Neural progenitor cell (in vitro differentiated cells): ENCODE measurements around the gene EFCAB6. TPM values are rescaled to one million over a fixed set of nuclear protein-coding genes. Genes with fewer than 3 reads are reported as not detected.

Experiments used
- DNase-seq: peaks from one replicate; pipeline ENCODE4 v3.0.0-alpha.2; 2016; ENCODE audit warnings: low spot score
- H2AFZ ChIP-seq: fragments of 200-600 bp; sonication (generic); replicated peaks from 2 replicates; pipeline ENCODE4 v1.6.1; 2016; ENCODE audit warnings: antibody characterized with exemption
- H3F3A ChIP-seq: fragments of 200-600 bp; sonication (generic); 2 replicates; pipeline ENCODE4 v1.6.1; 2016; ENCODE audit warnings: antibody characterized with exemption, low read depth
- H3K27ac ChIP-seq: fragments of 200-600 bp; sonication (generic); 2 replicates; pipeline ENCODE4 v1.5.1; 2016; ENCODE audit warnings: mild to moderate bottlenecking
- H3K27me3 ChIP-seq: fragments of 200-600 bp; sonication (generic); 2 replicates; pipeline ENCODE4 v1.6.1; 2016; ENCODE audit warnings: mild to moderate bottlenecking, moderate library complexity
- H3K36me3 ChIP-seq: fragments of 200-600 bp; sonication (generic); 2 replicates; pipeline ENCODE4 v1.5.1; 2016
- H3K4me1 ChIP-seq: fragments of 200-600 bp; sonication (generic); 2 replicates; pipeline ENCODE4 v1.6.1; 2016; ENCODE audit warnings: mixed run types
- H3K4me2 ChIP-seq: fragments of 200-600 bp; sonication (generic); 2 replicates; pipeline ENCODE4 v1.6.1; 2016
- H3K4me3 ChIP-seq: fragments of 200-600 bp; sonication (generic); 2 replicates; pipeline ENCODE4 v1.5.1; 2016
- H3K79me2 ChIP-seq: fragments of 200-600 bp; sonication (generic); 2 replicates; pipeline ENCODE4 v1.6.1; 2016; ENCODE audit warnings: low read depth
- H3K9ac ChIP-seq: fragments of 200-600 bp; sonication (generic); 2 replicates; pipeline ENCODE4 v1.6.1; 2016
- H3K9me3 ChIP-seq: fragments of 200-600 bp; sonication (generic); 2 replicates; pipeline ENCODE4 v1.5.1; 2016; ENCODE audit warnings: low read depth
- H4K20me1 ChIP-seq: fragments of 200-600 bp; sonication (generic); 2 replicates; pipeline ENCODE4 v1.6.1; 2016; ENCODE audit warnings: low read depth
- H3K27ac Mint-ChIP-seq: 3 replicates; pipeline ENCODE4 v1.8.0; 2021; ENCODE audit warnings: mixed read lengths
- H3K27me3 Mint-ChIP-seq: 2 replicates; pipeline ENCODE4 v1.8.0; 2022; ENCODE audit warnings: low read depth, mild to moderate bottlenecking, inconsistent platforms, moderate library complexity, mixed read lengths; ENCODE audit not compliant: insufficient read depth
- H3K36me3 Mint-ChIP-seq: 3 replicates; pipeline ENCODE4 v1.8.0; 2021; ENCODE audit warnings: mixed read lengths
- H3K4me1 Mint-ChIP-seq: 3 replicates; pipeline ENCODE4 v1.8.0; 2021; ENCODE audit warnings: mixed read lengths
- H3K4me3 Mint-ChIP-seq: 3 replicates; pipeline ENCODE4 v1.8.0; 2021; ENCODE audit warnings: mild to moderate bottlenecking, moderate library complexity, mixed read lengths
- H3K9me3 Mint-ChIP-seq: 3 replicates; pipeline ENCODE4 v1.8.0; 2020; ENCODE audit warnings: mixed read lengths
- CTCF ChIP-seq: fragments of 200-600 bp; sonication (generic); IDR thresholded peaks from 2 replicates; pipeline ENCODE4 v1.5.1; 2017; ENCODE audit warnings: antibody characterized with exemption, mild to moderate bottlenecking
- EZH2 ChIP-seq: fragments of 200-600 bp; sonication (generic); IDR thresholded peaks from 2 replicates; pipeline ENCODE4 v1.6.1; 2017; ENCODE audit warnings: antibody characterized with exemption, mild to moderate bottlenecking, moderate library complexity
- EZH2phosphoT487 ChIP-seq: fragments of 200-600 bp; sonication (generic); IDR thresholded peaks from 2 replicates; pipeline ENCODE4 v1.6.1; 2017; ENCODE audit warnings: antibody characterized with exemption
- total RNA-seq: library from RNA; depleted of rRNA; stranded (reverse); fragments of >200 nt; gene quantifications from 2 replicates; pipeline ENCODE4 v1.2.3, GENCODE V29; 2015; ENCODE audit warnings: low replicate concordance

The EFCAB6 gene
- total RNA-seq, 1 donor from 2014 or later, result 4.9 TPM

GRCh38 chr22:43789452-43789851 lies 22.7 kb downstream of the EFCAB6 start:
- H3K4me1 Mint-ChIP-seq, result no peaks in the 10 kb centered on the region
- no peak overlapping the region for H3K27ac Mint-ChIP-seq
- H3K9me3 Mint-ChIP-seq, result no peaks in the 10 kb centered on the region
- Histone ChIP-seq H3K9ac (no peak overlapping the region), H3K79me2 (no peaks in the 10 kb centered on the region), H3K4me1 (no peaks in the 10 kb centered on the region), H2AFZ (no peak overlapping the region), H3K4me3 (no peak overlapping the region), H3F3A (no peaks in the 10 kb centered on the region), H4K20me1 (no peaks in the 10 kb centered on the region), H3K27me3 (peaks cover 15% of the 10 kb centered on the region), H3K27ac (no peak overlapping the region), H3K36me3 (no peaks in the 10 kb centered on the region), H3K9me3 (no peaks in the 10 kb centered on the region), H3K4me2 (no peak overlapping the region)
- peaks cover 3% of the 10 kb centered on the region for H3K27me3 Mint-ChIP-seq
- DNase-seq, result no peak
- no peaks in the 10 kb centered on the region for H3K36me3 Mint-ChIP-seq
- no peak overlapping the region for H3K4me3 Mint-ChIP-seq
- no peak for TF ChIP-seq EZH2phosphoT487
- TF ChIP-seq CTCF, result no peak
- TF ChIP-seq EZH2, result no peak

- no peaks in the 10 kb centered on the region for H3K79me2 ChIP-seq
- no peak overlapping the region for H3K27ac ChIP-seq
- Mint-ChIP-seq H3K4me1 (no peaks in the 10 kb centered on the region), H3K27me3 (peaks cover 3% of the 10 kb centered on the region), H3K9me3 (no peaks in the 10 kb centered on the region), H3K27ac (no peak overlapping the region), H3K4me3 (no peak overlapping the region), H3K36me3 (peaks cover 3% of the 10 kb centered on the region)
- H3K4me1 ChIP-seq, result no peaks in the 10 kb centered on the region
- H2AFZ ChIP-seq, result no peak overlapping the region
- no peaks in the 10 kb centered on the region for H3K36me3 ChIP-seq
- no peaks in the 10 kb centered on the region for H3F3A ChIP-seq
- no peak for DNase-seq
- TF ChIP-seq EZH2 (no peak), CTCF (peak; percentile 31)
- H3K4me2 ChIP-seq, result no peak overlapping the region
- H4K20me1 ChIP-seq, result no peaks in the 10 kb centered on the region
- no peak overlapping the region for H3K4me3 ChIP-seq
- no peak overlapping the region for H3K9ac ChIP-seq
- peaks cover 10% of the 10 kb centered on the region for H3K27me3 ChIP-seq
- H3K9me3 ChIP-seq, result no peaks in the 10 kb centered on the region
Observed at GRCh38 chr22:43783777-43784176, 28.3 kb downstream of the EFCAB6 start.

- TF ChIP-seq CTCF (no peak), EZH2 (no peak), EZH2phosphoT487 (no peak)
- Histone ChIP-seq H3K9me3 (no peaks in the 10 kb centered on the region), H3K4me3 (no peak overlapping the region), H3K9ac (no peak overlapping the region), H3F3A (no peaks in the 10 kb centered on the region), H4K20me1 (no peaks in the 10 kb centered on the region), H3K4me1 (no peaks in the 10 kb centered on the region), H3K79me2 (no peaks in the 10 kb centered on the region), H2AFZ (no peak overlapping the region), H3K4me2 (no peak overlapping the region), H3K27me3 (no peaks in the 10 kb centered on the region), H3K36me3 (no peaks in the 10 kb centered on the region), H3K27ac (no peak overlapping the region)
- Mint-ChIP-seq H3K9me3 (no peaks in the 10 kb centered on the region), H3K27ac (no peak overlapping the region), H3K4me3 (no peak overlapping the region), H3K27me3 (peaks cover 4% of the 10 kb centered on the region), H3K36me3 (peaks cover 3% of the 10 kb centered on the region), H3K4me1 (no peaks in the 10 kb centered on the region)
- DNase-seq, result no peak
Observed at GRCh38 chr22:43782448-43782847, 29.7 kb downstream of the EFCAB6 start.
